Measurements from ENCODE around the gene SCAMP4.

The SCAMP4 gene

DNA sequence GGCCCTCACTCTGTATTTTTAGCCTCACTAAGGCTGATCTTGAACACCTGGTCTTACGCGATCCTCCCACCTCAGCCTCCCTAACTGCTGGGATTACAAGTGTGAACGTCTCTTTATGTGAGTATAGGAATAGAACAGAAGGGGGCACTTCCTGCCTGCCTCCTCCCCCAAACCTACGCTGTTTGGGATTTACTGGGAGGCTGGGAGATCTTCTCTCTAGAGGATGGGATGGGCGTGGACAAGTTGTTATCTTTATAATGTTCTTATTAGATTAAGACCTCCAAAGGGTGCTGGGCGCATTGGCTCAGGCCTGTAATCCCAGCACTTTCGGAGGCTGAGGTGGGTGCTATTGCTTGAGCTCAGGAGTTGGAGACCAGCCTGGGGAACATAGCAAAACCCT, 32.9 kb downstream of the SCAMP4 start:
- DNase-seq (ENCODE audit: low spot score): no peak

DNA sequence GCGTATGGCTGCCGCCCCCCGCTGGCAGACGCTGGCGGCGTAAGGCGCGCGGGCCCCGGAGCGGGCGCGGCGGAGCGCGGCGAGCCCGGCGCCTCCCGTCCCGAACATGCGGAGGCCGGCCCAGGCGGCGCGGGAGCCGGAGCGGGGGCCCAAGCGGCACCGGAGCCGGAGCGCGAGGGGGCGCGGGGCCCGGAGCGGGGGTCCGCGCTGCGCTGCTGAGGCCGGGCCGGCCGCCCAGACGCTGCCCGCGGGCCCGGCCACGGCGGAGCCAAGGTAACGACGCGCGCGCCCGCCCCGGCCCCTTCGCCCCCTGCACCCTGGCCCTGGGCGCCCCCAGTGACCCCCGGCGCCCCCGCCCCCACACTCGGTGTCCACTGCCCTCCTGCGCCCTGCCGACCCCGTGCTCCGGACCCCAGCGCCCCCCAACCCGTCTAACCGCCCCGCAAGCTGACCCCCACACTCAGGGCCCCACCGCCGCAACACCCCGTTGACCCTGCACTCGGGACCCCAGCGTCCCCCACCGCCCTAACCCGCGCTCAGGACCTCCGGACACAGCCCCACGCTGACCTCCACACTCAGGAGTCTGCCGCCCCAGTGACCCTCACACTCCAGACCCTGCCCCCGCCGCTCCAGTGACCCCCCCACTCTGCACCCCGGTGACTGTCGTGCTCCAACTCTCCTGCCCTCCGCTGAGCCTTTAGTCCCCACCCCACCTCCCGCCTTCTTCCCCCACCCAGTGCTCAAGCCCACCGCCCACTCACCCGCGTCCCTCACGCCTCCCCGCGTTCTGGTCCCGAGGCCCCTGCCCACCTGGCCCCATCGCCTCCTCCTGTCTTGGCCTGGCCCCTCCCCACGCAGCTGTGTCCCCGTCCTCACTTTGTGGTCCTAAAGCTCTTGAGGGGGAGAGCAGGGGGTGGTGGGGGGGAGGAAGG, 36.2 kb downstream of the SCAMP4 start, which contains the start of gene CSNK1G2:
Gene CSNK1G2 (plus strand): TSS at position 27 of the 932 bp plus-strand sequence. CDS start 28,601 bp downstream, outside the sequence.
- DNase-seq (ENCODE audit: low spot score): no peak

DNA sequence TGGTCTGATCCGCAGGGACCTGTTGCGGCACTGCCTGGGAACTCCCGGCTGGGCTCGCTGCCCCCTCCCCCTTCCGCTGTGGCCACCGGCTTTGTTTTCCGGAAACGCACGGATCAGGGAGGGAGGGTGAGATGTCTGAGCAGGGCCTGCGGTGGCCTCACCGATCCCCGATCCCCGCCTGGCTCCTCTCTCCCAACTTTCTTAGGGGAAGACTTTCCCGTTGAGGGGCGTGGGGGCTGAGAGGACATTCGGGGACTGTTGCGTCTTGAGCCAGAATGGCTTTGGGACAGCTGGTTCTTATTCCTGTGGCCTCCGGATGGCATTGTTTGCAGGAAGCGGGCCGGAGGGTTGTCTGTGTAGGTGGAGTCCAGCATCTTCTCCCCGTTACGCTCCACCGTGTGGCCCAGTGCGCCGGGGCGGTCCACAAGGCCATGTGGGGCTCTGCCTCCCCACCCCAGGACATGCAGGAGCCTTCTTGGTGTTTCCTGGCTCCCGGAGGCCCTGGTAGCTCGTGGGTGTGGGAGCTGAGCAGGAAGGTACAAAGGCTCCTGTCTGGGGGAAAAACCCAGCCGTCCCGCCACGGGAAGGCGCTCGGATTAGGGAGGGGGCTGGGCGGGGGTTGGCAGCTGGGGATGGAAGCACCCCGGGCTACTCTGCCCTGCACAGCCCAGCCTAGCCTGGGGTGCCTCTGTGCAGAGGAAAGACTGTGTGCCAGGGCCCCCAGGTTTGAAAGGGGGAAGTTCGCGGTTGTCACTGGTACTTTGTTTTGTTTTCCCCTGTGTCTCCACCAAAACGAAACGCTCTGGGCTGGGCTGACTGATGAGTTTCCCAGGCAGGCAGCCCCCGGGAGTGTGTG, 37.1 kb downstream of the SCAMP4 start:
- peak; percentile 86 for DNase-seq (ENCODE audit: low spot score)

DNA sequence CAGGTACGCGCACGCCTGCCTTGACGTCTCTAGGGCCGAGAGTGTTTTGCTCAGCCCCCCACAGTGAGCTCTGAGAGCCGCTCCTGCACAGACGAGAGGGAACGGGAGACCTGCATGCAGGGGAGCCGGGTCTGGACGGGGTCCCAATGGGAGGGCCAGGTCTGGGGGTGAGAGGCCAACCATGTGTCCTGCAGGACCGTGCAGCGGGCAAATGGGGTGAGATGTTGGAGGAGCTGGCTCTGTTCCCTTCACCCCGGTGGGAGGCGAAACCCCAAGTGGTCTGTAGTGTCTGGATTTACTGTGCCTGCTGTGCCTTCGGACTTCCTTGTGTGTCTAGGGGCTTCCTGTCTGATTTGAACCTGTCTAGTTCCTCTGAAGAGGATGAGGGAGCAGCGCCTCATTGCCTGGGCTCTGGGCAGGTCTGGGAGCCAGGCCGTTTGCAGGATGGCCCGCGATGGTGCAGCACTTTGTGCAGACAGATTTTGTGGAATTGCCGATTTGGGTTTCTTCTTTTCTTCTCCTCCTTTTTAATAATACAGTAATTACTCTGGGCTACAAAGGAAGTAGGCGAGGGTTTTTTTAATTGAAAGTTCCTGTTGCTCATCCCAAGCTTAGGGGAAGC, 37.8 kb downstream of the SCAMP4 start:
- no peak for DNase-seq (ENCODE audit: low spot score)

DNA sequence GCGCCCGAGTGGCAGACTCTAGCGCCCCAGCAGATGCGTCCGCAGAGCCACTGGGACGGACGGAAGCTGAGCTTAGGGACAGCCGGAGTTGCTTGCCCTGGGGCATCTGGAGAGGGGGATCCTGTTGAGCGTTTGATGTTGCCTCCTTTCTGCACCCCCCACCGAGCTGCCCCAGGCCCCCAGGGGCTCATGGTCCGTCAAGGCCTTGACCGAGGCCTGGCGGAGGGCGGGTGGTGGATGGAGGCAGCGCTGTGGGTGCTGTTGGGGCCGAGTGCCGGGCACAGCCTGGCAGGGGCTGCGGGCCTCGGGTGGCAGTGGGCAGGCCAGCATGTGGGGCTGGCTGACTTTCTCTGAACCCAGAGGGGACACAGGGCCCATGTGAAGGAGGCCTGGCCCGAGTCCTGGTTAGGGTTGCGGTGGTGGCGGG, 38.5 kb downstream of the SCAMP4 start:
- no peak for DNase-seq (ENCODE audit: low spot score)

DNA sequence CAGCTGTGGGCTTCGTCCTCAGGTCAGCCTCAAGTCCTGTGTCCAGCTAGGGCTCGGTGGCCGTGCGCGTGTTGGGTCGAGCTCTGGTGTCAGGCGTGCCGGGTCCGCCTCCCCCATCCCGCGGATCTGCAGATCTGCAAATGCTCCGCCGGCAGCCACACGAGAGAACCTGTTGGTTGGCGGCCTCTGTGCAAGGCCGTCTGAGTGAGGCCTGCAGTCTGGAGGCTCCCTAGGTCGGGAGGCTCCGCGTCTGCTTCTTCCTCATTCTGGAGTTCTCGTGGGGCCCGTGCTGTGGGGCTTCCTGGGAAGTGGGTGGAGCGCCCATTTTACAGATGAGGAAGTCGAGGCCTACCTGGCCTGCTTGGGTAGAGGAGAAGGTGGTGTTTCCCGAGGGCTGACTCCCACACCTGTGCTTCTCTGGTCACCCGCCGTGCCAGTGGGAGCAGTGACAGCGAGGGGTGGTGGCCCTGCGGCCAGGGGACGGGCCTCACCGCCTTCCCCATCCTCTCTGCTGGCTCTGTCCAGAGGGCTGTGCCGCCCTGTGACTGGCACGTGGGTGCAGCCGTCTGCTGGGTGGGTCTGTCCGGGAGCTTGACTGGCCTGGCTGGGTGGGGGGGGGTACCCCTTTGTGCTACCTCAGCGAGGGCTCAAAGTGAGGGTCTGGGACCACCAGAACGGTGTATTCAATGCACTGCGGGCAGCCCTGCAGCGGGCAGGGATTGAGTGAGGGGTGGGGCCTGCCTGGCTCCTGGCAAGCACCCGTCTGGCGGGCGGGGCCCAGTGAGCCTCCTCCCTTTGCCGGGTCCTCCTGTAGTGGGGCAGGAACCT, 39.1 kb downstream of the SCAMP4 start:
- no peak for DNase-seq (ENCODE audit: low spot score)

DNA sequence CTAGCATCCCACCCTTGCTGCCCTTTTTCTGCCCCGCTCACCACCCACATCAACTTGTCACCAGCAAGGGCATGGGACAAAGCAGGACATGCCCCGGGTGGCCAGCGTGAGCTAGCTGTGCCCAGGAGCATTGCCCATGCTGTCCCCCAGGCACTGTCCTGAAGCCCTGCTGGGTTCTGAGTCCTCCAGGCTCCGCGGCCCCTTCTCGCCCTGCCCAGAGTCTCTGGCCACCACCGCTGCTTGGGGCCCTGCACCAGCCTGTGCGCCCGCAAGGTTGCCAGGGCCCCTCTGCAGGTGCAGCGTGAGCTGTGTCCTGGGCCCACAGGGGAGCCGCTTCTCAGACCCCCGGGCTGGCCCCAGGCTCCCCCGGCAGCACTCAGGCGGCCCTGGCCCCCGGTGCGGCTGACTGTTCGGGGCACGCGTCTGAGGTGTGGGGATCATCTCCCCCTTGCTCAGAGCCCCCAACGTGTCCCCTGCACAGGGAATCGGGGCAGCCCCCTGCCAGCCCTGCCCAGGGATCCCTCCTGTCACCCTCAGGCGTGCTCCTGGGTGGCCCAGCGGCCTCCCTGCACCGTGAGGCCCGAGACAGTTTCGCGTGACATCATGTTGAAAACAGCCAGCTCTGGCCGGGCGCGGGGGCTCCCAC, 39.8 kb downstream of the SCAMP4 start:
- DNase-seq (ENCODE audit: low spot score): no peak

DNA sequence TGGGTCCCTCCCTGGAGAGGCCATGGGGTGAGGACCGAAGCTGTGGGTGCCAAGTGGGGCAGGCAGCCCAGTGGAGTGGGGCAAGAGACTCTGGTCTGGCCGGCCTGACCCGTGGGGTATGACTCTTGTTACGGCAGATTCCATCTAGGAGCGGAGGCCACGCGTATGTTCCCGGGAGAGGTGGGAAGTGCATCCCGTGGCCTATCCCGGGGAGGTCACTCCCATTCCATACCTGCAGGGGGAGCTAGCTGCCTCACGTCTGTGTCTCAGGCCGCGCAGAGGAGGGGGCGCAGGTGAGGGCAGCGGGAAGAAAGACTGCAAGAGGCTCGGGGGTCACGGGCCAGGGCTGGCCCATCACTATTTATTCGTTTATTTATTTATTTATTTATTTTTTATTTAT, 40.7 kb downstream of the SCAMP4 start:
- DNase-seq (ENCODE audit: low spot score): peak; percentile 91

DNA sequence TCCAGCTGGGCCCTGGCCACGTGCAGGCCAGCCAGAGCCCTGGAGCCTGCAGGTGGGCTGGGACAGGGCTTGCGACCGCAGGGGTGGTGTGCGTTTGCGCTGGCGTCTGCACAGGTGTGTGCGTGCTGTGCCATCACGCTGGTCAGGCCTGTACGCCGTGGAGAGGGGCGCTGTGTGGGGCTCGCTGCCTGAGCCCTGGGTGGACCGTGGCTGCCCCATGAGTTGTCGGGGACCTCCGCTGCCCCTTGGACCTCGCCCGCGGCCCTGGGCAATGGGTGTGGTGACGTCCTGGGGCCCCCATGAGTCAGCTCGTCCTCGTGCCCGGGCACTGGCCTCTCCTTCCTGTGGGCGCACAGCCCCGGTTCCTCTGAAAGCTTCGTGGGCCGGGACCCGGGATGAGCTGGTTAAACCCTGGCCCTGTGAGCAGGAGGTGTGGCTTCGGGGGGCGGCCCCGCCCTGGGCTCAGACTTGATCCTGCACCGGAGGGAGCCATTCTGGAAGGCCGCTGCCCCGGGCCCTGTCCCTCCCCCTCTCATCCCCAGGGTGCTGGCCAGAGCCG, 42.5 kb downstream of the SCAMP4 start:
- DNase-seq (ENCODE audit: low spot score): no peak

DNA sequence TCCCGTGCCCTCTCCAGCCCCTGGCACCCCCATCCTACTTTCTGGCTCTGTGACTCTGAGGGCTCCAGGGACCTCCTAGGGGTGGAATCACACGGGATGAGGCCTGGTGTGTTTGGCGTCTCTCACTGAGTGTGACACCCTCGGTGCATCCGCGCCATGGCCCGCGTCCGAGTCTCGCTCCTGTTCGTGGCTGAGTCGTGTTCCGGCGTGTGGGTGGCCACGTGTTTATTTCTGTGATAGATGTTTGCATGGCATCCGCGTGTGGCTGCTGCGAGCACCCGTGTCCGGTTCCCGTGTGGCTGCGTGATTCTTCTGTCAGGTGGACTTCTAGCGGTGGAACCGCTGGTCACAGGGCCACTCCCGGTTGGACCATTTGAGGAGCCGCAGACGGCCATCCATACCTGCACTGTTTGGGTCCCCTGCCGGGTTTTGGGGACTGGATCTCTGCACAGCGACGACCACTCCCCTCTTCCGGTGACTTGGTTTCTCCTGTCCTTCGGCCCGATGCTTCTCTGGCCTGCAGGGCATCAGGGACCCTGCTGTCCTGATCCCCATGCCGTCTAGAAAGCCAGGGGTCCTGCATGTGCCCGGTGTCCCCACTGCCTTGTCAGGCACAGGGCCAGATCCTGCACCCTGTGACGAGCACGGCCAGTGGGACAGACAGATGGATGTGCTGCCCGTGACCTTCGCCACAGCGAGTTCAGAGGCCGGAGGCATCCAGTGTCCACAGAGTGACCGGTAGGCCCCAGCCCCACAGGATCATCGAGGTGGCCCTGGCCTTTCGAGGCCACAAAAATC, 44.3 kb downstream of the SCAMP4 start:
- DNase-seq (ENCODE audit: low spot score): no peak

DNA sequence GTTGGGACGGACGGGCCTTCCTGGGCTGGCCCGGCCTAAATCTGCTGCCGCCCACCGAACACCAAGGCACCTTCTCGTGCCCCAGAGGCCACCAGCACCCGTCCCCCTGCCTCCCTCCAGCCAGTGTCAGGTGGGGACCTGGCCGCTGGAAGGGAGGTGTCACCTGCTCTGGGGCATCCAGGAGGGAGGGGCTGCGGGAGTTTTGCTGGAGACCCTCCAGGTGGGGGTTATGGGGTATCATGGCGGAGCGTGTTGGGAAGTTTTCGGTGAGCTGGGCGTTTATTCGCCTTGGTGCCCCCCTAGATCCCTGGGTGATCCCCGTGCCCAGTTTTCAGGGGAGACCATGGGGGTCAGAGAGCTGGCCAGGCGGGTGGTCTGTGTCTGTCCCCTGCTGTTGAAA, 45.4 kb downstream of the SCAMP4 start:
- DNase-seq (ENCODE audit: low spot score): no peak

DNA sequence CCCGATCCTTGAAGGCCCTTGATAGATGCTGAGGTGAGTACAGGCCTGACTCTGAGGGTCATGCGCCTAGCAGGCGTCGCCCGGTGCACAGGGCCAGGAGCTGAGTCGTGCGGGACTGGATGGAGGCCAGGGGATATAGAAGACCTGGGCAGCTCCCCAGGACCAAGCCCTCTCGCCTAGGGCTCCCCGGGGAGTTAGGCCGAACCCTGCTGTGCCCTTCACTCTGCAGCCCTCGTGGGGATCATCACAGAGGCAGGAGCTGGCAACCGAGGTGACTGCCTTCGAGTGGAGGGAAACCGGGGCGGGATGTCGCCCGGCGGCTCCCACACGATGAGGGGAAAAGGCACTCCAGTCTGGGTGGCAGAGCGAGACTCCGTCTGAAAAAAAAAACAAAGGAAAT, 47.4 kb downstream of the SCAMP4 start:
- DNase-seq (ENCODE audit: low spot score): no peak

DNA sequence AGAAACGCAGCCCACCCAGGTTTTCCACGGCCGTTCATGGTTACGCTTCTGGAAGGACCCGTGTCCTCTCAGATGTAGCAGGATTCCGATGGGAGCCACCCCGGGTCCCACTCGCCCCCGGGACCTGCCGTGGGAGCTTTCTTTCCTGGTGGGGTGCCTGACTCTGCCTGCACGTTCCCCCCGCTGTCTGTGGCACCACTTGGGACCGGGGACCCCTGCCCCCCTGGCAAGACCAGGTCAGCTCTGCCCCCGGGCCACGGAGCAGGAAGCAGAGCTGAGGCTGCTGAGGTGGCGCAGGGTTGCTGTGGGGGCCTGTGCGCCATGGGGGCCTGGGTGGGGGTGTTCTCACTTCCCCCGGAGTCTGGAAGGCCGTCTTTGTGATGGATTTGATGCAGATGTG, 47.8 kb downstream of the SCAMP4 start:
- no peak for DNase-seq (ENCODE audit: low spot score)

DNA sequence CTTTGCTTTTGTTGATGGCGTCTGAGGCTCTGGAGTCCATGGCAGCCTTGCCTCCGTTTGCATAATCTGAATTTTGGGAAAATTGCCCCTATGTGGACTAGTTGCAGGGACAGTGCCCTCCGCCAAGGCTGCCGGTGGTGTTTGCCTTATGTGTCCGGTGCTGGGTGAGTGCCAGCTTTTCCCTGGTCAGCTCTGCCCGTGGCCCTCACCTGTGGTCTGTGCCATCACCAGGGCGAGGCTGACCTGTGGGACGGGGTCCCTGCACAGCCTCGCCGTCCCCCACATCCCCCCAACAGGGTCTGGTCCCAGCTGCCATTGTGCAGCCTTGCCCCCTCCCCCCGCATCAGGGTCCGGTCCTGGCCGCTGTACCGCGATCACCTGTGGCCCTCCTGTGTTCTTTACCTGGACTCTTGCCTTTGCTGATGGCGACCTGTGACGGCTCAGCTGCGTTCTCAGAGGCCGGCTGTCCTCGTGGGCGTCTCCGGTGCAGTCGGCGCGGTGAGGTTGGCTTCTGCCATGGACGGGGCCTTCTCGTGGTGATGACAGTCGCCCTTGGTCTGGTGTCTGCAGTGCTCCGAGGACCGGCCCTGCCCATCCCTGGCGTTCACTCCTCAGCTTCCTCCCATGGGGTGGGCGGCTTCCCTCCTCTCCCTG, 48.4 kb downstream of the SCAMP4 start:
- DNase-seq (ENCODE audit: low spot score): no peak

DNA sequence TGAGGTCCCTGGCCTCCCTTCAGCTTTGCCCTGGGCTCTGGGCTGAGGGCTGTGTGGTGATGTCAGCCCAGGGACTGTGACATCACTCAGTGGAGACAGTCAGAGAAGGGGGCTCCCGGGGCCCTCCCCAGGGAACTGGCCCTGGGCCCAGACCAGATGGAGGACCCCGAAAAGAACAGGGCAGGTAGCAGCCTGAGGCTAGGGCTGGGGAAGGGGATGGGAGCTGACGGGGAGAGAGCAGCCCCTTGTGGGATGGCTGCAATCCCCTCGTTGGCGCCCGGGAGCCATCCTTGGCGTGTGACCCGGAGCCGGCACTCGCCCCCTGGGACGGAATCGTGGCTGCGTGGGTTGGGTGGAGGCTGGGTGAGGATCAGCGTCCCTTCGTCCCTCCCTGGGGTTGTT, 49.3 kb downstream of the SCAMP4 start:
- DNase-seq (ENCODE audit: low spot score): no peak

DNA sequence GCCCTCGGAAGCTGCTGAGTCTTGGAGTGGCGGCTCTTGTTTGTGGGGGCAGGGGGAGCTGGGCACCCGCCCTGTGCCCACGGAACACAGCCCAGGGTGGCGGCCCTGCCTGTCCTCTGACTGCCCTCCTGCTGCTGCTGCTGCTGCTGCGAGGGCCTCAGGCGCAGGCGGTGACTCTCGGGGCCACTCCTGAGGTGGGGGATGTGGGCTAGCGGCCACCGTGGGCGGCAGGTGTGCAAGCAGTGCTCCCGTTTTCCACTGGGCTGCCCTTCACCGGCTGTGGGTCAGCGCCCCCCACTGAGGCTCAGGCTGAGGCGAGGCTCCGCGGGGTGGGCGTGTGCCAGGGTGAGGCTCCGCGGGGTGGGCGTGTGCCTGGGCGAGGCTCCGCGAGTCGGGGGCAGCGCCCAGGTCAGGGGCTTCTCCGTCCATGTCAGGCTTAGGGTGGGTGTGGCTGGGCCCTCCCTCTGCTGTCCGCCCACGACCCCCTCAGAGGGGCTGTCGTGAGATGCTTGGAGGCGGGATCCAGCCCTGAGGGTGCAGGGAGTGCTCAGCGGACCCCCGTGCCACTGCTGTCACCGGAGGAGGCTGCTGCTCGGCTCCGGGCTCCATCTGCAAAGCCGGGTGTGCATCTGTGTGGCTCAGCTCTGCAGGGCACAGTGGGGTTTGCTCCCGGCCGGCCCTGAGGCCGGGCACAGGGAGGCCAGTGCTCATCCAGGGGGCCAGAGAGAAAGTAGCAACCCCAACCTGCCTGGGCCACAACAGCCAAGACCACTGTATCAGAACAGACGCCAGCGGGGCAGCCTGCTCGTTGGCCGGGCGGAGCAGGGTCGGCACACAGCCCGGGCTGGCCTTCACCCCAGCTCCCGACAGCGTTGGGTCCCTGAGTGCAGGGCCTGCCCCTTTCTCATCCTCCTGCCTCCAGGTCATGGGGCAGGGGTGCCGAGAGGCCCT, 50.2 kb downstream of the SCAMP4 start:
- no peak for DNase-seq (ENCODE audit: low spot score)

DNA sequence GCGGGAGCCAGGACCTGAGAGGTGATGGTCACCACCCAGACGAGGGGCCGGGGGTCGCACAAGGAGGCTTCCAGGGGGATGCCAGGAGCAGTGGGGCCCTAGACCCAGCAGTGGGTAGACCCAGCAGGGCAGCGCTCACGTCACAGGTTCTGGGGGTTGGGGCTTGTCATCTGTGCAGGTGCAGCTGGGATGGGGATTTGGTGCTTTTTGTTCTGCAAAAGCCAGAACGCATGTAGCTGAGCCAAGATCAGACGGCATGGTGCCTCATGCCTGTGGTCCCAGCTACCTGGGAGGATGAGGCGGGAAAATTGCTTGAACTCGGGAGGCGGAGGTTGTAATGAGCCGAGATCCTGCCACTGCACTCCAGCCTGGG, 50.9 kb downstream of the SCAMP4 start:
- DNase-seq (ENCODE audit: low spot score): no peak

DNA sequence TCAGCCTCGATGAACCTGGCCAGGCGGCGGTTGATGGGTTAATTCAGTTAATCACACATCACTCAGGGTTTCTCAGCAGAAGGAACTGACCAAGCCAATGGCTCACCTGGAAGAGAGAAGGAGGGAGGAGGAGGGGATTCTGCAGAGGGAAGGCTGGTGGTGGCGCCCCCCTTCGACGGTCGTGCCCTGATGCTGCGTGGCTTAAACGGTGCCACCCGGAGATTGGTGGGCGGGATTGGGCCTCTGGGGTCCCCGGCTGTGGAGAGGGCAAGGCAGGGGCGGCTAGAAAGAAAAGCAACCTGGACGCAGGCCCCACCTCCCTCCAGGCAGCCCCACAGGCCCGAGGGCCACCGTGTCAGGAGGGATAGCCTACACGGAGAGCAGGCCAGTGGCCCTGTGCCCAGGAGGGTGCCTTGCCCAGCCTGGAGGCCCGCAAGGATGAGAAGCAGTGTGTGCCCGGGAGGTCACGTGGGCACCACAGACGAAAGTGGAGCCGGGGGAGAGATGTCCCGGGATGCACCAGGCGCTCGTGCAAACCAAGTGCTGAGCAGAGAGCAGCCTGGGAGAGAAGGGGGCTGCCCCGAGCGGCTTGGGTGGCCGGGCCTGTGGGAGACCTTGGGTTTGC, 51.8 kb downstream of the SCAMP4 start:
- DNase-seq (ENCODE audit: low spot score): no peak
